NT2/D1 (cell line): ENCODE results near the gene CRYL1.

Experiments used
- DNase-seq: peaks from one replicate; pipeline ENCODE4 v3.0.0-alpha.2; 2011; ENCODE audit warnings: low read depth, low spot score
- H3K27me3 ChIP-seq: 2 replicates; pipeline ENCODE4 v1.6.0; 2011; ENCODE audit warnings: mild to moderate bottlenecking; ENCODE audit not compliant: insufficient read length, insufficient read depth
- H3K36me3 ChIP-seq: 2 replicates; pipeline ENCODE4 v1.6.1; 2011; ENCODE audit warnings: mild to moderate bottlenecking, low read length, mixed read lengths; ENCODE audit not compliant: insufficient read depth, insufficient read length
- H3K4me1 ChIP-seq: 2 replicates; pipeline ENCODE4 v1.5.1; 2011; ENCODE audit not compliant: insufficient read depth, insufficient read length
- H3K4me3 ChIP-seq: 2 replicates; pipeline ENCODE4 v1.5.1; 2011; ENCODE audit warnings: low read depth; ENCODE audit not compliant: insufficient read length
- H3K9ac ChIP-seq: 2 replicates; pipeline ENCODE4 v1.6.0; 2011; ENCODE audit warnings: low read depth; ENCODE audit not compliant: insufficient read length
- H3K9me3 ChIP-seq: 2 replicates; pipeline ENCODE4 v1.5.1; 2011; ENCODE audit warnings: mild to moderate bottlenecking, low read length; ENCODE audit not compliant: insufficient read depth
- SUZ12 ChIP-seq: IDR thresholded peaks from 2 replicates; pipeline ENCODE4 v1.6.1; 2011; ENCODE audit not compliant: insufficient read length, insufficient read depth; ENCODE audit errors: extremely low read depth
- YY1 ChIP-seq: IDR thresholded peaks from 2 replicates; pipeline ENCODE4 v1.6.1; 2011; ENCODE audit not compliant: insufficient read length, insufficient read depth
- ZNF274 ChIP-seq: IDR thresholded peaks from 2 replicates; pipeline ENCODE4 v1.6.1; 2011; ENCODE audit warnings: mild to moderate bottlenecking, low read depth, low read length

The CRYL1 gene

GRCh38 chr13:20391597-20392452, 133.8 kb downstream of the CRYL1 start:
- Histone ChIP-seq H3K4me3 (no peak overlapping the region), H3K27me3 (no peaks in the 10 kb centered on the region), H3K9ac (no peak overlapping the region), H3K4me1 (peaks cover 3% of the 10 kb centered on the region), H3K9me3 (no peaks in the 10 kb centered on the region), H3K36me3 (no peaks in the 10 kb centered on the region)
- DNase-seq, result no peak
- TF ChIP-seq SUZ12 (no peak), YY1 (no peak), ZNF274 (no peak)

GRCh38 chr13:20390526-20391175, 135.0 kb downstream of the CRYL1 start:
- no peak overlapping the region for H3K9ac ChIP-seq
- no peak for DNase-seq
- no peaks in the 10 kb centered on the region for H3K9me3 ChIP-seq
- no peaks in the 10 kb centered on the region for H3K27me3 ChIP-seq
- H3K36me3 ChIP-seq, result no peaks in the 10 kb centered on the region
- no peak overlapping the region for H3K4me3 ChIP-seq
- peaks cover 3% of the 10 kb centered on the region for H3K4me1 ChIP-seq
- TF ChIP-seq SUZ12 (no peak), YY1 (no peak)

- no peak overlapping the region for H3K4me3 ChIP-seq
- no peak overlapping the region for H3K9ac ChIP-seq
- H3K4me1 ChIP-seq, result peaks cover 3% of the 10 kb centered on the region
- no peaks in the 10 kb centered on the region for H3K36me3 ChIP-seq
- TF ChIP-seq SUZ12 (no peak), YY1 (no peak), ZNF274 (no peak)
- no peak for DNase-seq
- H3K27me3 ChIP-seq, result no peaks in the 10 kb centered on the region
- H3K9me3 ChIP-seq, result no peaks in the 10 kb centered on the region
These were observed 135.7 kb downstream of the CRYL1 start for GRCh38 chr13:20389696-20390525.

GRCh38 chr13:20388184-20388583, 137.5 kb downstream of the CRYL1 start:
- H3K9ac ChIP-seq, result no peak overlapping the region
- DNase-seq, result no peak

GRCh38 chr13:20387441-20387971, 138.2 kb downstream of the CRYL1 start:
- Histone ChIP-seq H3K9me3 (no peaks in the 10 kb centered on the region), H3K4me1 (peaks cover 3% of the 10 kb centered on the region), H3K36me3 (no peaks in the 10 kb centered on the region), H3K4me3 (no peak overlapping the region), H3K9ac (no peak overlapping the region), H3K27me3 (no peaks in the 10 kb centered on the region)
- TF ChIP-seq YY1 (no peak), ZNF274 (no peak), SUZ12 (no peak)
- DNase-seq, result no peak

More at GRCh38 chr13:20388184-20388583, 137.5 kb downstream of the CRYL1 start:
- Histone ChIP-seq H3K9me3 (no peaks in the 10 kb centered on the region), H3K4me1 (peaks cover 3% of the 10 kb centered on the region), H3K27me3 (no peaks in the 10 kb centered on the region), H3K36me3 (no peaks in the 10 kb centered on the region), H3K4me3 (no peak overlapping the region)
- TF ChIP-seq ZNF274, result no peak
- no peak for TF ChIP-seq YY1
- no peak for TF ChIP-seq SUZ12

- H3K9ac ChIP-seq, result no peak overlapping the region
- no peaks in the 10 kb centered on the region for H3K9me3 ChIP-seq
- no peak for TF ChIP-seq YY1
- TF ChIP-seq SUZ12, result no peak
- no peak for TF ChIP-seq ZNF274
- no peak overlapping the region for H3K4me3 ChIP-seq
- peaks cover 3% of the 10 kb centered on the region for H3K4me1 ChIP-seq
- no peak for DNase-seq
- H3K36me3 ChIP-seq, result no peaks in the 10 kb centered on the region
- no peaks in the 10 kb centered on the region for H3K27me3 ChIP-seq
These were observed 138.7 kb downstream of the CRYL1 start for GRCh38 chr13:20387006-20387405.

DNA sequence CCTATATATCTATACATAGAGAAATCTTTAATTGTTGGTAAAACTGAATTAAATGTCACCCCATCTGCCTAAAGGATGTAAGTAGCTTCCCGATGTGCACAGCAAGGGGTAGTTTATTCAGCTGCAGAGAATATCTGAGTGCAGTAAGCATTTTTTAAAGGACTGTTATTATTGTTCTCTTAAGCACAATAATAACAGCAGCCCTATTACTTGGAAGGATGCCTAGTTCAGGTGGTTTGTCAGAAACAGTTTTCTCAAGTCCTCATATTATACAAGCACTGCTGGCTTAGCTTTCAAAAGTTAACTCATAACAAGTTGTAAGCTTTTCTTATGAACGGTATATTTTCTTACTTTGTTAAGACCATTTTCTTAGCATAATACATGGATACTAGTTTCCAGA, 142.6 kb downstream of the CRYL1 start:
- Histone ChIP-seq H3K4me1 (no peaks in the 10 kb centered on the region), H3K36me3 (no peaks in the 10 kb centered on the region), H3K4me3 (no peak overlapping the region), H3K9ac (no peak overlapping the region), H3K9me3 (no peaks in the 10 kb centered on the region), H3K27me3 (no peaks in the 10 kb centered on the region)
- no peak for TF ChIP-seq ZNF274
- TF ChIP-seq SUZ12, result no peak
- TF ChIP-seq YY1, result no peak
- DNase-seq, result no peak
